Skeletal muscle tissue (tissue), 4 donors: ENCODE measurements around the gene LIN37. TPM values are rescaled to one million over a fixed set of nuclear protein-coding genes. Genes with fewer than 3 reads are reported as not detected.

Experiments used
- H3K27ac ChIP-seq: one replicate; pipeline ENCODE4 v1.7.0; 2013; ENCODE audit warnings: mild to moderate bottlenecking, low read depth, low read length, inconsistent platforms
- H3K27me3 ChIP-seq, 3 donors: one replicate each; pipeline ENCODE4 v1.7.0; 2013; ENCODE audit warnings: low read length in 3 of 3; ENCODE audit not compliant: control insufficient read depth in 3 of 3, insufficient read depth in 3 of 3
- H3K36me3 ChIP-seq, 3 donors: one replicate each; pipeline ENCODE4 v1.7.0; 2013; ENCODE audit warnings: low read length in 3 of 3; ENCODE audit not compliant: control insufficient read depth in 3 of 3, insufficient read depth in 3 of 3
- H3K4me1 ChIP-seq, 3 donors: one replicate each; pipeline ENCODE4 v1.7.0; 2013; ENCODE audit warnings: low read length in 3 of 3, mild to moderate bottlenecking in 3 of 3; ENCODE audit not compliant: control insufficient read depth in 3 of 3, insufficient read depth in 3 of 3
- H3K4me3 ChIP-seq, 3 donors: one replicate each; pipeline ENCODE4 v1.7.0; 2013; ENCODE audit warnings: low read length in 3 of 3
- H3K9ac ChIP-seq, 3 donors: one replicate each; pipeline ENCODE4 v1.7.0; 2013; ENCODE audit warnings: low read length in 3 of 3, mild to moderate bottlenecking in 3 of 3, moderate library complexity in 2 of 3, low read depth in 1 of 3
- H3K9me3 ChIP-seq, 3 donors: one replicate each; pipeline ENCODE4 v1.7.0; 2013; ENCODE audit warnings: low read length in 3 of 3; ENCODE audit not compliant: control insufficient read depth in 3 of 3
- total RNA-seq: library from RNA; depleted of rRNA; stranded (reverse); fragments of >200 nt; gene quantifications from one replicate; pipeline ENCODE4 v1.2.3, GENCODE V29; 2014
- donor health status: Osteomylitis.

Gene LIN37
- total RNA-seq, 1 donor from 2014 or later = 3.1 TPM

GRCh38 chr19:35796645-35797542 is 48.5 kb downstream of the LIN37 start:
- no peak overlapping the region for H3K27ac ChIP-seq
- no peaks in the 10 kb centered on the region for H3K9me3 ChIP-seq
- no peak overlapping the region for H3K9ac ChIP-seq
- H3K4me3 ChIP-seq = no peak overlapping the region
- no peaks in the 10 kb centered on the region for H3K4me1 ChIP-seq
- no peaks in the 10 kb centered on the region for H3K36me3 ChIP-seq
- H3K27me3 ChIP-seq = peaks cover 20 to 30% (median 29%) of the 10 kb centered on the region in 3 donors

GRCh38 chr19:35797663-35798062 is 49.3 kb downstream of the LIN37 start:
- peaks cover 20 to 33% (median 29%) of the 10 kb centered on the region in 3 donors for H3K27me3 ChIP-seq
- H3K27ac ChIP-seq = no peak overlapping the region
- H3K4me3 ChIP-seq = no peak overlapping the region
- no peaks in the 10 kb centered on the region for H3K36me3 ChIP-seq
- H3K9ac ChIP-seq = no peak overlapping the region
- no peaks in the 10 kb centered on the region for H3K4me1 ChIP-seq
- H3K9me3 ChIP-seq = no peaks in the 10 kb centered on the region

DNA sequence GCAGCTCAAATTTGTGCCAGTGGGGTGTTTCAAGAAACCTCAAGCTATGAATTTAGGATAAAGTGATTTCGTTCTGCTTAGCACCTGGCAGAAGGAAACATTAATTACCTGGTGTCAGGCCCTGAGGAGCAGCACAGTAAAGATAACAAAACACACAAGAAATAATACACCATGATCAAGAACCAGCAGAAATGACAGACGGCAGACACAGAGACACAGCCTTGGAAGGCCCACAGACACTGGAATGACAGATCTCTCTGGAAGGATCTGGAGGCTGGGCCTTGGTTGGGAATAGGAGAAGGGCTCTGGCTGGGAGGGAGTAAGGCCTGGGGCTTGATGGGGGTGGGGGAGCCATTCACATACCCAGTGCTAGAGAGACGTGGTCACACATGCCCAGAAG is 53.5 kb downstream of the LIN37 start:
- no peak overlapping the region for H3K27ac ChIP-seq
- H3K9ac ChIP-seq = no peak overlapping the region
- H3K4me3 ChIP-seq = no peak overlapping the region
- no peaks in the 10 kb centered on the region for H3K9me3 ChIP-seq
- H3K27me3 ChIP-seq = peaks cover 15 to 23% (median 23%) of the 10 kb centered on the region in 3 donors
- no peaks in the 10 kb centered on the region for H3K4me1 ChIP-seq
- no peaks in the 10 kb centered on the region for H3K36me3 ChIP-seq

Other genes with a start within 250 kb of the LIN37 start
- gene DMKN, start 234.9 kb upstream of the LIN37 start, total RNA-seq = not detected
- not detected for gene SBSN, start 220.3 kb upstream of the LIN37 start, total RNA-seq
- gene GAPDHS, start 215.1 kb upstream of the LIN37 start, total RNA-seq = not detected
- 55.3 TPM for gene TMEM147, start 202.9 kb upstream of the LIN37 start, total RNA-seq
- gene ATP4A, start 184.9 kb upstream of the LIN37 start, total RNA-seq = not detected
- gene PMIS2, start 162.4 kb upstream of the LIN37 start, total RNA-seq = not detected
- gene HAUS5, start 135.8 kb upstream of the LIN37 start, total RNA-seq = 5.7 TPM
- gene RBM42, start 119.5 kb upstream of the LIN37 start, total RNA-seq = 20.9 TPM
- 2.1 TPM for gene ETV2, start 106.8 kb upstream of the LIN37 start, total RNA-seq
- 368 TPM for gene COX6B1, start 100.3 kb upstream of the LIN37 start, total RNA-seq
- not detected for gene UPK1A, start 82.1 kb upstream of the LIN37 start, total RNA-seq
- not detected for gene ZBTB32, start 44.0 kb upstream of the LIN37 start, total RNA-seq
- 5.7 TPM for gene KMT2B, start 30.6 kb upstream of the LIN37 start, total RNA-seq
- gene IGFLR1, start 6.1 kb upstream of the LIN37 start, total RNA-seq = 3.1 TPM
- gene U2AF1L4, start 3.2 kb upstream of the LIN37 start, total RNA-seq = 3.7 TPM
- gene PSENEN, start 2.9 kb upstream of the LIN37 start, total RNA-seq = 7.8 TPM
- 52.7 TPM for gene HSPB6, start 8.5 kb downstream of the LIN37 start, total RNA-seq
- gene PROSER3, start 9.6 kb downstream of the LIN37 start, total RNA-seq = 1.0 TPM
- 1.0 TPM for gene ARHGAP33, start 27.0 kb downstream of the LIN37 start, total RNA-seq
- gene PRODH2, start 64.3 kb downstream of the LIN37 start, total RNA-seq = not detected
- under 0.01 TPM for gene NPHS1, start 103.9 kb downstream of the LIN37 start, total RNA-seq
- gene KIRREL2, start 108.3 kb downstream of the LIN37 start, total RNA-seq = not detected
- 2.1 TPM for gene APLP1, start 120.0 kb downstream of the LIN37 start, total RNA-seq
- gene NFKBID, start 152.0 kb downstream of the LIN37 start, total RNA-seq = 3.7 TPM
- gene HCST, start 154.0 kb downstream of the LIN37 start, total RNA-seq = 1.6 TPM
- gene TYROBP, start 159.7 kb downstream of the LIN37 start, total RNA-seq = 9.9 TPM
- gene LRFN3, start 187.8 kb downstream of the LIN37 start, total RNA-seq = 0.52 TPM
- gene SDHAF1, start 246.6 kb downstream of the LIN37 start, total RNA-seq = 8.4 TPM